HG02588 (cell line): ENCODE results near the gene SUMO2.
"Not testable (repeated sequence)": the region's sequence is repeated elsewhere in the genome, so short reads cannot be mapped to it uniquely, and the experiment has no call there.

Experiments
- ATAC-seq: cut with Tn5 transposase; IDR thresholded peaks from one replicate; pipeline ENCODE4 v1.9.1; 2021; ENCODE audit warnings: mild to moderate bottlenecking, moderate library complexity; ENCODE audit not compliant: unreplicated experiment

The SUMO2 gene

DNA sequence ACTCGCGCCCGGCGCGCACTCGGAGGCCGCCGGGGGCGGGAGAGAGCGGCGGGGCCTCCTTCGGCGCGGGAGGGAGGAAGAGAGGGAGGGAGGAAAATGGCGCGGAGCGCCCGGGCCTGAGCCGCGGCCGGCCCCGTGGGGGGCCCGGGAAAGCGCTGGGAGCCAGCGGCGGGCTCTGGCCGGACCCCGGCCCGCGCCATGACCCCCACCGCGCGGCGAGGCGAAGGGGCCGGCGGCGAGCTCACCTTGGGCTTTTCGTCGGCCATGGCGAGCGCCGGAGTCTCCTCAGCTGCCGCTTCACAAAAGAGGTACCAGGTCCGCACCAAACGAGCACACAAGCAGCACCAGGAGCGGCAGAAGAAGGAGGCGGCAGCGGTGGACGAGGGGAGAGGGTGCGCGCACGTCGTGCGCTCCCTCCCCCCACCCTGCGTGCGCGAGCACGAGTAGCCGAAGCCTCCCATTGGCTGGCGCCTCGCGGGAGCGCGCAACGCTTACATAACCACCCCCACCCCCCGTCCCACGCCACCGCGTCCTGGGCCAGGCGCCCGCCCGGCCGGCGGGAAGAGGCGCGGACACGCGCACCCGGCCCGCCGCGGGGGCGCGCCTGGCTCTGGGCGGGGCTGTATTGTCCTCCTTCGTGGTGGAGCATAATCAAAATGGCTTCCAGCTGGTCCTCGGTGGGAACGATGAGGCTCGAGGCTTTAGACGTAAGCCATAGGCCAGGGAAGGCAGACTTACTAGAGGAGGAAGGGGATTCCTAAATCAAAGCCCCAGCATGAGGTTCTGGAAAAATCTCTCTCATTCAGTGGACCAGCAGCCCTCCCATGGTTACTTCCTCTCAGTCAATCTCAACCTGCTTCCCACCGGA is at the start of gene SUMO2:
SUMO2 (minus strand) TSS at position 391 of the 868 bp plus-strand sequence; CDS start at position 266, 125 bp downstream.
- ATAC-seq = peak; percentile 81

GRCh38 chr17:75231741-75232464 is 49.1 kb upstream of the SUMO2 start:
- ATAC-seq = no peak

DNA sequence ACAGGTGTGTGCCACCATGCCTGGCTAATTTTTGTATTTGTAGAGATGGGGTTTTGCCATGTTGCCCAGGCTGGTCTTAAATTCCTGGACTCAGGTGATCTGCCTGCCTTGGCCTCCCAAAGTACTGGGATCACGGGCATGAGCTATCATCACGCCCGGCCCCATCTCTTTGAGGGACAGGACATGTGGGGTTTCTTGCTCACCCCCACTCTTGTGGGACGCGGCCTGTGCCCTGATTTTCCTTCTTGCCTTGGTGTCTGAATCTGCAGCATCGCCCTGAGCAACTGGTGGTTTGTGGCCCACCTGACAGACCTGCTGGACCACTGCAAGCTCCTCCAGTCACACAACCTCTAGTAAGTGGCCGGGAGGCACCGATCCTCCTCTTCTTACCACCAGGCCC is 48.3 kb upstream of the SUMO2 start:
- no peak for ATAC-seq

GRCh38 chr17:75228847-75229246 is 46.1 kb upstream of the SUMO2 start:
- no peak for ATAC-seq

GRCh38 chr17:75228305-75228704 is 45.5 kb upstream of the SUMO2 start:
- no peak for ATAC-seq

DNA sequence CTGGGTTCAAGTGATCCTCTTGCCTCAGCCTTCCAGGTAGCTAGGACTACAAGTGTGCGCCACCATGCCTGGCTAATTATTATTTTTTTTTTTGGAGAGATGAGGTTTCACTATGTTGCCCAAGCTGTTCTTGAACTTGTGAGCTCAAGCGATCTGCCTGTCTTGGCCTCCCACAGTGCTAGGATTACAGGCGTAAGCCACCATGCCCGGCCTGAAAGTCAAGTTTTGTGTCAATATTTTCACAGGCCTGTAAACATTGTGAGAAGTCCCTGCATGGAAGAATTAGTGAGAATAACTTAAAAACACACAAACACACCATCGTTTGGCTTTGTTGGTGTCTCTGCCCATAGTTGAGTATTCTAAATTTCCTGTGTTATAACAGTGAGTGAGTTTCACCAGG is 45.0 kb upstream of the SUMO2 start:
- no peak for ATAC-seq

DNA sequence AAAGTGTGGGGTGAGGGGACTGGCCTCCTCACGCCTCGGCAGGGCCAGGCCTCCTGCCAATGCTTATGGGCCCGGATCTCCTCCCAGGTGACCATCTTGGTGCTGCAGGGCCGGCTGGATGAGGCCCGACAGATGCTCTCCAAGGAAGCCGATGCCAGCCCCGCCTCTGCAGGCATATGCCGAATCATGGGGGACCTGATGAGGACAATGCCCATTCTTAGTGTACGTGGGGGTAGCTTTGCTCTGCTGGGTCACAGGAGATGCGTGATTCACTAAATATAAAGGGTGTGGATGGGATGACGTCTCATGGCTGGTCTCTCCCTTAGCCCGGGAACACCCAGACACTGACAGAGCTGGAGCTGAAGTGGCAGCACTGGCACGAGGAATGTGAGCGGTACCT is 42.3 kb upstream of the SUMO2 start:
- ATAC-seq = no peak

DNA sequence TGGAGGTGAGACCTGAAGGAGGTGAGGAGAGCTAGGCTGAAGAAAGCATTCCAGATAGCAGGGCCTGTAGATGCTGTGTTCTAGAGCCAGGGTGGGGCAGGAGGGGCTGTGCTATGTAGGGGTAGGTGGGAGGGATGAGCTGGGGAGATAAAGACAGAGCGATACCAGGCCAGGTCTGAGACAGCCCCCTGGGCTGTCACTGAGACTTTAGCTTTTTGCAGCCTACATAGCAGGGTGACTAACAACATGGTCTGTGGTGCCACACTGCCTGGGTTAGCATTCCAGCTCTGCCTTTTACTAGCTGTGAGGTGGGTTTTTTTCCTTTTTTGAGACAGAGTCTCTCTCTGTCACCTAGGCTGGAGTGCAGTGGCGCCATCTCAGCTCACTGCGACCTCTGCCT is 37.1 kb upstream of the SUMO2 start:
- ATAC-seq = no peak

DNA sequence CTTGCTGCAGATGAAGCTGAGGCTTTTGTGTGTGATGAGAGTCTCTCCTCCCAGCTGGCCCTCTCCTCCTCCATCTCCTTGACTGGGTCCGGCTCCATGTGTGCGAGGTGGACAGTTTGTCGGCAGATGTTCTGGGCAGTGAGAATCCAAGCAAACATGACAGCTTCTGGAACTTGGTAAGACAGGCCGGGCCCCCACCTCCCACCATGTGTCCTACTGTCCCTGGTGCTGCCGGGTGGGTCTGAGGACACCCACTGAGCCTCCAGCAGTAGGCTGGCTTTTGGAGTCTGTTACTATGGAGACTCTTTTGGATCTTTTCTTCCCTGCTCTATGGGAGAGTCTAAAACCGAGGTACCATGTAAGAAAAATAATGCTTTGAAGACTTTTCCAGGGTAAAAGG is 35.4 kb upstream of the SUMO2 start:
- no peak for ATAC-seq

DNA sequence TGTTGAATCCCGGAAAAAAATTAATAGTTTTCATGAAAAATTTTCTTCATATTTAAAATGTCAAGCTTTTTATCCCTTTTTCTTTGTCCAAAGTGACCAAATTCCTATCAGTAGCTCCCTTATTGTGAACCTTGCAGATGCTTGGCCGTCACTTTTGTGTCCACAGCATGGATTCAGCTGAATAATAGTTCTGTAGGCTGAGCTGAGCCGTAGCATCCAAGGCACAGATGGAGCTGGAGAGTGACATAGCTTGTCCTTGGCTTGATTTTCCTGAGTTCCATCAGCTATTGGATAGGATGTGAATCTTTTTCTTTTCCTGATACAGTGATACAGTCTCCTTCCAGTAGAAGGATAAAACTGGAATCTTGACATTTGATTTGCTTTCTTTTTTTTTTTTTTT is 26.3 kb upstream of the SUMO2 start:
- no peak for ATAC-seq

GRCh38 chr17:75208161-75208560 is 25.4 kb upstream of the SUMO2 start:
- no peak for ATAC-seq

GRCh38 chr17:75207760-75208159 is 25.0 kb upstream of the SUMO2 start:
- no peak for ATAC-seq

- ATAC-seq = not testable (repeated sequence)
Measured at GRCh38 chr17:75207050-75207407, 24.3 kb upstream of the SUMO2 start.

- ATAC-seq = no peak
Measured at GRCh38 chr17:75205793-75206163, 23.0 kb upstream of the SUMO2 start.

GRCh38 chr17:75205037-75205792 is 22.5 kb upstream of the SUMO2 start, which contains the start of gene NUP85:
NUP85 (plus strand) TSS chr17:75205679; CDS start chr17:75205762, 83 bp downstream.
- ATAC-seq = peak; percentile 64

DNA sequence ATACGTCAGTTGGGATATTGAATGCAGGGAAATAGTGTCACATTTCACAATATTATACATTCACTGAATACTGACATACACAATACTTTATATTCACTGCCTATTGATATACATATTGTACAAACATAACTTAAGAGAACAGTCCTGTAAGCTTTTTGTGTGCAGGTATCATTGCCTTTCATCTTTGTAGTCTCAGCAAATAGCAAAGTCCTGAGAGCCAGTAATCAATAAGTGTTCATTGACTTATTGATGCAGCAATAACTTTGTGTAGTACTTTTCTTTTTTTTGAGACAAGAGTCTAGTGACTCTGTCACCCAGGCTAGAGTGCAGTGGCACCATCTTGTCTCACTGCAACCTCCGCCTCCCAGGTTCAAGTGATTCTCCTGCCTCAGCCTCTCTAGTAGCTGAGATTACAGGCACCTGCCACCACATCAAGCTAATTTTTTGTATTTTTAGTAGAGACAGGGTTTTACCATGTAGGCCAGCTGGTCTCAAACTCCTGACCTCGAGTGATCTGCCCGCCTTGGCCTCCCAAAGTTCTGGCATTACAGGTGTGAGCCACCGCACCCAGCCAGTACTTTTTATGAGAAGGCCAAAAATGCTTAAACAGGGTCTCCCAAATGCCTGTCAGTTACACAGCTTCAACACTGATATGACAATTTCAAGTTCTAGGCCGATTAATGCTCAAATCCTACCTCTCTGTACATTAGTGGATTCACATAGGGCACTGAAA is 17.3 kb upstream of the SUMO2 start:
- no peak for ATAC-seq

- no peak for ATAC-seq
Measured at GRCh38 chr17:75194879-75195278, 12.1 kb upstream of the SUMO2 start.

GRCh38 chr17:75191584-75191983 is 8.8 kb upstream of the SUMO2 start:
- ATAC-seq = no peak

- ATAC-seq = no peak
Measured at GRCh38 chr17:75188614-75189013, 5.9 kb upstream of the SUMO2 start.

DNA sequence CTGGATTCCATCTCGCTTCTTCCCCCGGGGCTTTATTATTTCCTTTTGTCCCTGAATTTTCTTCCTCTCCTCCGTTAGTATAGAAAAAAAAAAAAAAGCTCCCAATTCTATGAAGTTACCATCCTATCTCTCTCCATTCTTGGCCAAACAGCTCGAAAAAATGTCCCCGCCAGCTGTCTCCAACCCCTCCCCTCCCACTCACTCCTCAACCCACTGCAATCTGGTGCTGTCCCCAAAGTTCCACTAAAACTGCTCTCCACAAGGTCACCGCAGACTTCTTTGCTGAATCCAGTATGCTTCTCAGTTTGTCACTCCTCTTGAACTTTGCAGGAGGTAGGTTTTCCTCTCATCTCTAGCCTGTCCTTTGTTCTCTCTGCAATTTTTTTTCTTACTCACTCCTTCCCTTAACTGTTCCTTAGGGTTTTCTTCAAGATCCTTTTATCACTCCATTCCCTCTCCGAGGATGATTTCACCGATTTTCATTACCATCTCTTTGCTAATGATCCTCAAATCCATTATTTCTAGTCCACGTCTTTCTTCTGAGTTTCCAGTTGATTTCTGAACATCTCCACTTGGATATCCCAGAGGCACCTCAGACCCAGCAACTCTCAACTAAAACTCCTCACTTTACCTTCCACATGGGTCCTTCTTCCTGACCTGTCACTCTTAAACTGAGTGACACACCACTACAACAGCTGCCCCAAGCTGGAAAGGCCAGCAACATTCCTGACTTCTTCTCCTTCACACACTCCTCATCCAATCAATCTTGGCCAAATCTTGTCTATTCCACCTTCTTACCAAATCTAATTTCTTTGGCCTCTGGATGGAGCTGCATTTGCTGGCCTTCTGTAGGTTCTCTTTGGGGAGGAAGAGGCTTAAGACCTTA is 1.5 kb upstream of the SUMO2 start:
- no peak for ATAC-seq
